Measurements from ENCODE around the gene EXOC3L2.
"Not testable (repeated sequence)": the region's sequence is repeated elsewhere in the genome, so short reads cannot be mapped to it uniquely, and the experiment has no call there.

EXOC3L2 gene

DNA sequence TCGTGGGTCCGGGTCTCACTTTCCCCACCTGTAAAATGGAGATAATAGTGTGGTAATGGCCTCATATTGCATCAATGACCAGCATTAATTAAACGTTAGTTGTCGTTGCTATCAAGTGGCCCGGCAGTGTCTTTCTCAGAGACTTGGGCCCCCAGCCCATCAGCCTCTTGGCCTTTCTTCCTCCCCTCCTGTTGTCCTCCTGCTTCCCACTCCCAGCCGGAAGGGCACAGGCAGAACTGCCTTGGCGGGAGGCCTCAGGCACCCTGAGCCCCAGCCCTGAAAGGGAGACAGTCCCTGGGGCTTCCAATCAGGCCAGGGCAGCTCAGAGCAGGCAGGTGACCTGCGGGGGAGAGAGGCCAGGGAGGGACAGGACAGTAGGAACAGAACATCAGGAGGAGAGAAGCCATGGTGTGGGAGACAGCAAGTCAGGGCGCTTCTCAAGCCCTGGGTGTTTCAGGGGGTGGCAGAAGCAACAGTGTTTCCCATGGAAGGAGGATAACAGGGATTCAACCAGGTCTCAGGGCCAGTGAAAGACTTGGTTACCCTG lies 10.5 kb upstream of the EXOC3L2 start:
- DNase-seq (ENCODE audit: low spot score): no peak

- no peak for DNase-seq (ENCODE audit: low spot score)
These were observed 8.9 kb upstream of the EXOC3L2 start for GRCh38 chr19:45254044-45254531.

- DNase-seq (ENCODE audit: low spot score): peak; percentile 60
These were observed 8.3 kb upstream of the EXOC3L2 start for GRCh38 chr19:45253396-45254027.

DNA sequence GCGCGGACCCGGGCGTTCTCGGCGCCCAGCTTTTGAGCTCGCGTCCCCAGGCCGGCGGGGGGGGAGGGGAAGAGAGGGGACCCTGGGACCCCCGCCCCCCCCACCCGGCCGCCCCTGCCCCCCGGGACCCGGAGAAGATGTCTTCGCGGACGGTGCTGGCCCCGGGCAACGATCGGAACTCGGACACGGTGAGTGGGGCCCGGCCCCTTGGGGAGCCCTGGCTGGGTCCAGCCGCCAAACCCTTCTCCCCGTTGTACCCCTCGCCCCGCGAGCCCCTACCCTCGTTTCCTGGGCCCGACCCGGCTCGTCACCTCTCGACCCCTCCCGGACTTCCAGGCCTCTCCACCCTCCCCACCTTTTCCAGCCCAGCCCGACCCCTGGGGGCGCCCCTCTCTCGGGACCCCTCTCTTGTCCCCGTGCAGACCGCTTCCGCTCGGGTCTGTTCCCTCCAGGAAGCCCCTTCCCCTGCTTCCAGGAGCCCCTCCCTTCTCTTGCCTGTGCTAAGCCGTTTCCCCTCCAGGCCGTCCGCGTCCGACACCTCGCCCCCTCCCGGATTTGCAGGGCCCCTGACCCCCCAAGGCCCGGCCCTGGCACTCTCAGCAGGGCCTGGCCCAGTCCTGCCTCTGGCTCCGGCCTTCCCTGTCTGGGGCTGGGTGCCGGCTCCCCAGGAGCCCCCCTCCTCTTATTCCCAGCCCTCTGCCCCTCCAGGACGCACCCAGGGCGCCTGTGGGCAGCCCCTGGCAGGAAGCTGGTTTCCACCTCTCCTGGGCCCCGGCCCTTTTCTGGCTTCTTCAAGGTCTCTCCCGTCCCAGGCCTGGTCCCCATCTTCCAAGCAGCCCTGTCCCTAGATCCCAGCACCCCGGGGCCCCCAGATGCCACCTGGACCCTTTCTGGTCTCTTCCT lies 6.5 kb upstream of the EXOC3L2 start:
- peak; percentile 75 for DNase-seq (ENCODE audit: low spot score)

DNA sequence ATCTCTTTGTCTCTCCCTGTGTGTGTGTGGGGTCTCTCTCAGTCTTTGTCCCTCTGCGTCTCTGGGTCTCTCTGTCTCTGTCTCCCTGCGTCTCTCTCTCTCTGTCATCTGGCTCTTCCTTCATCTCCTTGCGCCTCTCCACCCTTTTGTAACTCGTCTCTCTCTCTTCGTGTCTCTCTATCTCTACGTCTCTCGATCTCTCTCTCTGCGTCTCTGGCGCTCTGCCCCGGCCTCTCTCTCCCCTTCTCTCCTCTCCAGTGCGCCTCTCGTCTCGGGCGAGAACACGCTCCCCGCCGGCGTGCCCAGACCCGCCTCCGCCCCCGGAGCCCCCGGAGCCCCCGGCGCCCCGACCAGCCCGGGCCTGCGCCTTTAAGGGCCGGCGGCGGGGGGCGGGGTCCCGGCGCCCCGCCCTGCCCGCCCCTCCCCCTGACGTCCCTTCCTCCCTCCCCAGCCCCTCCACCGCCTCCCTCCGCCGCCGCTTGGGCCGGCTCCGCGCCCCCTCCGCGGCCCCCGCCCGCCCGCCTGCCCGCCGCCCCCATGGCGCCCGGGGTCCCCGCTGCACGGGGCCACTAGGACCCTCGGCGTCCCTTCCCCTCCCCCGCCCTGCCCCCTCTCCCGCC lies 5.7 kb upstream of the EXOC3L2 start, which contains the start of gene MARK4:
Gene MARK4, plus strand, starts transcription at position 440 of the 620 bp plus-strand sequence. CDS start 318 bp downstream, outside the sequence.
- DNase-seq (ENCODE audit: low spot score): peak; percentile 98

GRCh38 chr19:45250216-45250831 lies 5.1 kb upstream of the EXOC3L2 start:
- DNase-seq (ENCODE audit: low spot score): no peak

DNA sequence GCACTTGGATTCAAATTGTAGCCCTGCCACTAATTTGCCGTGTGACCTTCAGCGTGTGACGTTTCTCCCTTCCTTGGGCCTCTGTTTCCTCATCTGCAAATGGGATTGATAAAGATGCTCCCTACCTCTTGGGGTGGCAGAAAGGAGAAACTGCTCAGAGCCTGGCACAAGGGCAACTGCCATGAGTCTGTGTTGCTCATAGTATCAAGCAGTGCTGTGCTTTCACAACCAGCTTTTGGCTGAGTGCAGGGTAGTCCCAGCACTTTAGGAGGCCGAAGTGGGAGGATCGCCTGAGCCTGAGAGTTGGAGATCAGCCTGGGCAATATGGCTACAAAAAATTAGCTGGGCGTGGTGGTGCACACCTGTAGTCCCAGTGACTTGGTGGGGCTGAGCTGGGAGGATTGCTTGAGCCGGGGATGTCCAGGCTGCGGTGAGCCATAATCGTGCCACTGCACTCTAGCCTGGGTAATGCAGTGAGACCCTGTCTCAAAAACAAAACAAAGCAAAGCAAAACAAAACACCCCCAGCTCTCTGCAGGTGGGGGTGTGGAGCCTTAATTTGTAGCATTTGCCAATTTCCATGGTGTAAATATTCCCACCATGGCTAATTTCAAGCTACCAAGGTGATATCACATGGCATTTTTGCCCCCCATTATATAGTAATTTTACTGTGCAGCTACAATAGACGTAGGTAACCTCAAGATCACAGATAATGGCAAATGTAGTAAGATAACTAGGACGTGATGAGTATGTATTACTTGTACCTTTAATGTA lies 4.2 kb upstream of the EXOC3L2 start:
- DNase-seq (ENCODE audit: low spot score): no peak

GRCh38 chr19:45247136-45247535 lies 1.9 kb upstream of the EXOC3L2 start:
- no peak for DNase-seq (ENCODE audit: low spot score)

- DNase-seq (ENCODE audit: low spot score): no peak
These were observed 619 bp upstream of the EXOC3L2 start for GRCh38 chr19:45245826-45246225.

GRCh38 chr19:45244133-45244794 lies 943 bp downstream of the EXOC3L2 start:
- DNase-seq (ENCODE audit: low spot score): no peak

DNA sequence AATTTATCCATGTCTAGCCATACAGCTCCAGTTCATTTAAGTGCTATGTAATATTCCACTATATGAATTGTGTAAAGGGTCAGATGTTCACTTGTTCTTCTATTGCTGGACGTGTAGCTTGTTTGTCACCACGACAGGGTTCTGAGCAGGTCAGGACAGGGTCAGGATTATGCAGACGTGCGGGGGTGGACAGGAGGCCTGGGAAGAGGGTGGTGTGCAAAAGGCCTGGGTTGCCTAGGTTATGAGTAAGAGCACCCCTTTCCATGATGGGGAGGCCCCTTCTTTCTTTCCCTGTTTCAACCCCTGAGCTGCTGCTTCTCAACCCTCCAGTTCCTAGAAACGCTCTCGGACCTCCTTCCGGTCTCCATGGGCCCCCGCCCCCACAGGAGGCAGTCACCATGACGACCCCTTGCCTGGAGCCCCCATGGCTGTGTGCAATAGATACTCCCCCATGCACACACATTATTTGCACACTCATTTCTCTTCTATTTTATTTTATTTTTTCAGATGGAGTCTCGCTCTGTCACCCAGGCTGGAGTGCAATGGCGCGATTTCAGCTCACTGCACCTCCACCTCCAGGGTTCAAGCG lies 2.0 kb downstream of the EXOC3L2 start:
- no peak for DNase-seq (ENCODE audit: low spot score)

GRCh38 chr19:45238556-45238955 lies 6.7 kb downstream of the EXOC3L2 start:
- DNase-seq (ENCODE audit: low spot score): no peak

DNA sequence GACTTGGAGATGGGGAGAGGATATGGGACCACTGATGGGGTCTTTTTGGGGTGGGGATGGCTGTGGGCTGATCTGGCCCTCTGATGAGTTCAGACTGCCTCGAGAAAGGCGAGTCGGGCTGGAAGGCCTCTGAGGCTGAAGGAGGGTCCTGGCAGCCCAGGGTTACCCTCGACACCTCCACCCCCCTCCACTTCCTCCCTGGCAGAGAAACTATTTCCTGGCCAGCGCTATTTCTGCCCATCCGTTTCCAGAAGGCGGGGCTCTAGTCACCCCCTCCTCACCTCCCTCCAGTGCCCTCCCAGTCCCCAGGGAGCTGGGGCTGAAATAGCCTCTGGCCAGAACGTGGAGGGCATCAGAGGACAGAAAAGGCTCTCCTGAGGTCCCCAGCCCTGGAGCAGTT lies 9.7 kb downstream of the EXOC3L2 start:
- DNase-seq (ENCODE audit: low spot score): no peak

GRCh38 chr19:45234089-45234869 lies 10.9 kb downstream of the EXOC3L2 start:
- no peak for DNase-seq (ENCODE audit: low spot score)

DNA sequence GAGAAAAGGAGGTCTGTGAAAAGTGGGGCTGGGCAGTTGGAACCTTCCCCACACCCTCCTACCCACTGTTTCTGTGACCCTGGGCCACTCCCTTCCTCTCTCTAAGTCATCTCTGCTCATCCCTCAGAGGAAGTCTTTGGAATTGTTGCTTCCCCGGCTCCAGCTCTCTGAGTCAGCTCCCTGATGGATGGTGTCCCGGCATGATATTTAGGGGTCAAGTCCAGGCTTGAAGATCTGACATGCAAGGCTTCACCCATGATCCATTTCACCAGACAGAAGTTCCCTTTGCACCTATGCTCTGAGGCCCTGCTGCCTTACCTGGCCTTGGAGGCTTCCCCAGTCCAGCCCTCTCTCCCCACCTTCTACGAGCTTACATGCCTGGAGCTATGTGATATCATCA lies 13.3 kb downstream of the EXOC3L2 start:
- no peak for DNase-seq (ENCODE audit: low spot score)

GRCh38 chr19:45229056-45229455 lies 16.2 kb downstream of the EXOC3L2 start:
- not testable (repeated sequence) for DNase-seq (ENCODE audit: low spot score)

DNA sequence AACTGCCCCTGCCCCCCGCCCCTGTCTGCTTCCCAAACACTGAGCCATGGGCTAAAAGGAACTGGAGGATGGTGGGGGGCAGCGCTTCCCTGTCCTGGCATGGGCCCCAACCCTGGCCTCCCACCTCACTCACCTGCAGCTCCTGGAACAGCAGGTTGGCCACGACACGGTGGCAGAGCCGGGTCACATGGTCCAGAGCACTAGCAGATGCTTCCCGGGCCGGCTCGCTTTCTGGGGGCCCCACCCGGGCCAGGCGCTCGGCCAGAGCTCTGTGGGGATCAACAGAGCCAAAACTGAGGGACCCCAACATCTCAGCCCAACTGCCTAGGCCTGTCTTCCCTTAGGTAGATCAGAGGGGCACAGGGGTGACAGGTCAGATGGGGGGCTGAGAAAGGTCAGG lies 20.6 kb downstream of the EXOC3L2 start:
- no peak for DNase-seq (ENCODE audit: low spot score)

GRCh38 chr19:45223879-45224278 lies 21.3 kb downstream of the EXOC3L2 start:
- no peak for DNase-seq (ENCODE audit: low spot score)

- DNase-seq (ENCODE audit: low spot score): no peak
These were observed 22.5 kb downstream of the EXOC3L2 start for GRCh38 chr19:45222724-45223123.
